ENCODE data around the gene CACNA1B.
"Not testable (repeated sequence)": the region's sequence is repeated elsewhere in the genome, so short reads cannot be mapped to it uniquely, and the experiment has no call there.

DNA sequence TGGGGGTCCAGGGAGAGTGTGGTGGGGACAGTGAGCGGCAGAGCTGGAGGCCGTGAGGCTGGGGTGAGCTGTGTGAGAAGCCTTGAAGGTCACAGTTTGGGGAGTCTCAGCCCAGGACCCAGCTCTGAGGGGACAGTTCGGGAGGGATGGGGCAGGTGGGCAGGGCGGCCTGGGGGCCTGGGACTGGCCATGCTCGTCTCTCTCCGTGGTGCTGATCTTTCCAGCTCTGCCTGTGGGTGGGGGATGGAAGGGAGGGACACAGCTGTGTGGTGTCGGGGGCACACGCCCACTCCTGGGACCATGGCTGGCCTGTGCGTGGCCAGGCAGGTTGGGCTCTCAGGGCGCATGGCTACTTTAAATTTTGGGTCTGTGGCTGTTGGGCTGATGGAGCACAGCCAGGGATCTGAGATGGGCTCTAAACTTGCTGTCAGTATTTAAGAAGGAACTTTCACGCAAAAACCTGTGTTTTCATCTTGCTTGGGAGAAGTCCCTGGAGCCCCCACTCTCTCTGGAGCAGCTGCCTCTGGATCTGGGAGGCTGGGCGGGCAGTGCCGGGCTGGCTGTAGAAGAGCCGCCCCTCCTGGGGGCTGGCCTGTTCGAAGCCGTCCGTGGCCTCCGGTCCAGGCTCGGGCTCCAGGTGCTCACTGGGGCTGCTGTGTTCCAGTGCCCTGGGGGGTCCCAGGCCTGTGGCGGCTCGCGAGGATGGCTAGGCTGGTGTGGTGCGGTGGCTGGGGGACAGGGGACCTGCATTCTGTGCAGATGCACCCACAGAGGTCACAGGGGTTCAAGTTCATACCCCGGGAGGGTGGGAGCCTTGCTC lies 13.4 kb downstream of the CACNA1B start:
- TF ChIP-seq CTCF (conservative IDR thresholded peaks at IDR 0.05; ENCODE audit: low read depth, low read length); POLR2A (IDR thresholded peaks at IDR 0.05; ENCODE audit: low read depth, low read length); MXI1 (IDR thresholded peaks at IDR 0.05; ENCODE audit: borderline replicate concordance, low read depth, low read length); CEBPB (IDR thresholded peaks at IDR 0.05; ENCODE audit: low read depth, low read length); NFE2L2 (IDR thresholded peaks at IDR 0.05; ENCODE audit: low read depth, low read length); SMC3 (IDR thresholded peaks at IDR 0.05; ENCODE audit: low read depth, low read length); RAD21 (IDR thresholded peaks at IDR 0.05; ENCODE audit: low read length): not testable (repeated sequence)
- TF ChIP-seq, protein P1, sequence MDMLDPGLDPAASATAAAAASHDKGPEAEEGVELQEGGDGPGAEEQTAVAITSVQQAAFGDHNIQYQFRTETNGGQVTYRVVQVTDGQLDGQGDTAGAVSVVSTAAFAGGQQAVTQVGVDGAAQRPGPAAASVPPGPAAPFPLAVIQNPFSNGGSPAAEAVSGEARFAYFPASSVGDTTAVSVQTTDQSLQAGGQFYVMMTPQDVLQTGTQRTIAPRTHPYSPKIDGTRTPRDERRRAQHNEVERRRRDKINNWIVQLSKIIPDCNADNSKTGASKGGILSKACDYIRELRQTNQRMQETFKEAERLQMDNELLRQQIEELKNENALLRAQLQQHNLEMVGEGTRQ (IDR thresholded peaks at IDR 0.05; ENCODE audit: low read depth, low read length): not testable (repeated sequence)

Data from IMR-90 (cell line).